Mesothelial cell of epicardium (in vitro differentiated cells): Measurements from ENCODE around the gene RAB36. TPM values are rescaled to one million over a fixed set of nuclear protein-coding genes. Genes with fewer than 3 reads are reported as not detected.

Experiments used
- DNase-seq, 2 experiments: peaks; one replicate each; pipeline ENCODE4 v3.0.0; 2021; ENCODE audit warnings: low spot score in 2 of 2; ENCODE audit not compliant: unreplicated experiment in 2 of 2
- H3K27ac Mint-ChIP-seq: 2 replicates; pipeline ENCODE4 v1.8.0; 2021; ENCODE audit warnings: mixed read lengths
- H3K27me3 Mint-ChIP-seq: 2 replicates; pipeline ENCODE4 v1.8.0; 2021; ENCODE audit warnings: low read depth, mixed read lengths
- H3K36me3 Mint-ChIP-seq: 2 replicates; pipeline ENCODE4 v1.8.0; 2021; ENCODE audit warnings: mixed read lengths
- H3K4me1 Mint-ChIP-seq: 2 replicates; pipeline ENCODE4 v1.8.0; 2021; ENCODE audit warnings: mixed read lengths
- H3K4me3 Mint-ChIP-seq: 2 replicates; pipeline ENCODE4 v1.8.0; 2021; ENCODE audit warnings: mild to moderate bottlenecking, moderate library complexity, mixed read lengths
- H3K9me3 Mint-ChIP-seq: 2 replicates; pipeline ENCODE4 v1.8.0; 2021; ENCODE audit warnings: mixed read lengths
- CTCF ChIP-seq: fragments of 200-600 bp; sonication (generic); IDR thresholded peaks from one replicate; pipeline ENCODE4 v1.5.0; 2021; ENCODE audit warnings: antibody characterized with exemption; ENCODE audit not compliant: unreplicated experiment
- total RNA-seq: library from RNA; stranded (reverse); gene quantifications from 3 replicates; pipeline ENCODE4 v1.2.1, GENCODE V29; 2021

RAB36 gene
- total RNA-seq, 1 donor from 2014 or later: 6.4 TPM

DNA sequence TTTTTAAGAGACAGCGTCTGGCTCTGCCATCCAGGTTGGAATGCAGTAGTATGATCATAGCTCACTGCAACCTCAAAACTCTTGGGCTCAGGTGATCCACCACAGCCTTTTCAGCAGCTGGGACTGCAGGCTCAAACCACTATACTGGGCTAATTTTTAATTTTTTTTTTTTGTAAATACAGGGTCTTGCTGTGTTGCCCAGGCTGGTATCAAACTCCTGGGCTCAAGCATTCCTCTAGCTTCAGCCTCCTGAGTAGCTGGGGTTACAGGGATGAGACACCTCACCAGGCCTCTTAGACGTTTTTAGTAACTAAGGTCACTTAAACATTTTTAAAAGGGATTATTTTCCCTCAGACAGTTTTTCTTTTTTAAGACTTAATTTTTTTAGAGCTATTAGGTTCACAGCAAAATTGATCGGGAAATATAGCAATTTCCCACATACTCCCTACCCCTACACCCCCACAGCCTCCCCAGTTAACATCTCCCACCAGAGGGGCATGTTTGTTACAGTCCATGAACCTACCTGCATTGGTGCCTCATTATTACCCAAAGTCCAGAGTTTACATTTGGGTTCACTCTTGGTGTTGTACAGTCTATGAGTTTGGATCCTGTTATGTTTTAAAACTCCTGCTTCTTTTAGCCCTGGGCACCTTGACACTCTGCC, 39.0 kb downstream of the RAB36 start:
- H3K27ac Mint-ChIP-seq: peak overlapping the region; percentile 53
- H3K9me3 Mint-ChIP-seq: no peaks in the 10 kb centered on the region
- H3K36me3 Mint-ChIP-seq: peaks cover 14% of the 10 kb centered on the region
- H3K27me3 Mint-ChIP-seq: no peaks in the 10 kb centered on the region
- TF ChIP-seq CTCF: no peak
- no peak for DNase-seq
- H3K4me1 Mint-ChIP-seq: peaks cover 45% of the 10 kb centered on the region
- peak overlapping the region; percentile 68 for H3K4me3 Mint-ChIP-seq

GRCh38 chr22:23184764-23185113, 39.5 kb downstream of the RAB36 start:
- Mint-ChIP-seq H3K9me3 (no peaks in the 10 kb centered on the region), H3K4me3 (peak overlapping the region; percentile 6), H3K4me1 (peaks cover 45% of the 10 kb centered on the region), H3K36me3 (peaks cover 14% of the 10 kb centered on the region), H3K27ac (peak overlapping the region; percentile 53), H3K27me3 (no peaks in the 10 kb centered on the region)
- no peak for DNase-seq
- no peak for TF ChIP-seq CTCF

- Mint-ChIP-seq H3K36me3 (peaks cover 19% of the 10 kb centered on the region), H3K4me1 (peaks cover 35% of the 10 kb centered on the region), H3K27ac (no peak overlapping the region), H3K27me3 (no peaks in the 10 kb centered on the region), H3K4me3 (no peak overlapping the region), H3K9me3 (no peaks in the 10 kb centered on the region)
- DNase-seq: no peak
- no peak for TF ChIP-seq CTCF
Measured at GRCh38 chr22:23187211-23187610, 41.9 kb downstream of the RAB36 start.

GRCh38 chr22:23187871-23188700, 42.8 kb downstream of the RAB36 start:
- Mint-ChIP-seq H3K4me1 (peaks cover 26% of the 10 kb centered on the region), H3K36me3 (peaks cover 19% of the 10 kb centered on the region), H3K4me3 (no peak overlapping the region), H3K27me3 (no peaks in the 10 kb centered on the region), H3K27ac (peak overlapping the region; percentile 41), H3K9me3 (no peaks in the 10 kb centered on the region)
- no peak for TF ChIP-seq CTCF
- no peak for DNase-seq

GRCh38 chr22:23190526-23190925, 45.2 kb downstream of the RAB36 start:
- H3K36me3 Mint-ChIP-seq: peaks cover 19% of the 10 kb centered on the region
- H3K27me3 Mint-ChIP-seq: no peaks in the 10 kb centered on the region
- peaks cover 9% of the 10 kb centered on the region for H3K4me1 Mint-ChIP-seq

More at GRCh38 chr22:23190526-23190925, 45.2 kb downstream of the RAB36 start:
- Mint-ChIP-seq H3K4me3 (no peak overlapping the region), H3K27ac (no peak overlapping the region), H3K9me3 (no peaks in the 10 kb centered on the region)
- no peak for DNase-seq
- TF ChIP-seq CTCF: no peak
